ENCODE results near the gene SOBP.

DNA sequence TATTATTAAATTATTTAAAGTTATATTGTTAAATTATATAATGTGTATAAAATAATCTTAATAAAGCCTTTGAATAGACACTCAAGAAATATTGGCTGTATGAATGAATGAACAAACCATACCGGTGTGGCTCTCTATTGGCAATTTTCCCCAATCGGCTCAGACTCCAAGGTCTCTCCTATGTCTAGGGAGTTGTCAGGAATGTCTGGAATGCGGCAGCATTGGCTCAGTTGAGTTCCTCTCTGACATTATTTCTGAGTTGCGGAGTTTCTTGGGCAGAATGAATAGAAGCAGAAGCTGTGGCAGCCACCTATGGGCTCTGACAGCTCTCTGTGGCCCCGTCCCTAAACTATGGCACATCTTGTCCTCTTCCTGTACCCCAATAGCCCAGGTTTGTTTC lies 111.0 kb downstream of the SOBP start:
- no peak for TF ChIP-seq POLR2AphosphoS5 (IDR thresholded peaks at IDR 0.05; ENCODE audit: low read depth)
- no peak for TF ChIP-seq CTCF (conservative IDR thresholded peaks at IDR 0.05; ENCODE audit: low read depth in 2 of 2)
- TF ChIP-seq, protein P1, sequence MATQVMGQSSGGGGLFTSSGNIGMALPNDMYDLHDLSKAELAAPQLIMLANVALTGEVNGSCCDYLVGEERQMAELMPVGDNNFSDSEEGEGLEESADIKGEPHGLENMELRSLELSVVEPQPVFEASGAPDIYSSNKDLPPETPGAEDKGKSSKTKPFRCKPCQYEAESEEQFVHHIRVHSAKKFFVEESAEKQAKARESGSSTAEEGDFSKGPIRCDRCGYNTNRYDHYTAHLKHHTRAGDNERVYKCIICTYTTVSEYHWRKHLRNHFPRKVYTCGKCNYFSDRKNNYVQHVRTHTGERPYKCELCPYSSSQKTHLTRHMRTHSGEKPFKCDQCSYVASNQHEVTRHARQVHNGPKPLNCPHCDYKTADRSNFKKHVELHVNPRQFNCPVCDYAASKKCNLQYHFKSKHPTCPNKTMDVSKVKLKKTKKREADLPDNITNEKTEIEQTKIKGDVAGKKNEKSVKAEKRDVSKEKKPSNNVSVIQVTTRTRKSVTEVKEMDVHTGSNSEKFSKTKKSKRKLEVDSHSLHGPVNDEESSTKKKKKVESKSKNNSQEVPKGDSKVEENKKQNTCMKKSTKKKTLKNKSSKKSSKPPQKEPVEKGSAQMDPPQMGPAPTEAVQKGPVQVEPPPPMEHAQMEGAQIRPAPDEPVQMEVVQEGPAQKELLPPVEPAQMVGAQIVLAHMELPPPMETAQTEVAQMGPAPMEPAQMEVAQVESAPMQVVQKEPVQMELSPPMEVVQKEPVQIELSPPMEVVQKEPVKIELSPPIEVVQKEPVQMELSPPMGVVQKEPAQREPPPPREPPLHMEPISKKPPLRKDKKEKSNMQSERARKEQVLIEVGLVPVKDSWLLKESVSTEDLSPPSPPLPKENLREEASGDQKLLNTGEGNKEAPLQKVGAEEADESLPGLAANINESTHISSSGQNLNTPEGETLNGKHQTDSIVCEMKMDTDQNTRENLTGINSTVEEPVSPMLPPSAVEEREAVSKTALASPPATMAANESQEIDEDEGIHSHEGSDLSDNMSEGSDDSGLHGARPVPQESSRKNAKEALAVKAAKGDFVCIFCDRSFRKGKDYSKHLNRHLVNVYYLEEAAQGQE (IDR thresholded peaks at IDR 0.05; ENCODE audit: unreplicated experiment): no peak
- TF ChIP-seq JUNB (IDR thresholded peaks at IDR 0.05; ENCODE audit: unreplicated experiment): no peak
- TF ChIP-seq, protein P2, sequence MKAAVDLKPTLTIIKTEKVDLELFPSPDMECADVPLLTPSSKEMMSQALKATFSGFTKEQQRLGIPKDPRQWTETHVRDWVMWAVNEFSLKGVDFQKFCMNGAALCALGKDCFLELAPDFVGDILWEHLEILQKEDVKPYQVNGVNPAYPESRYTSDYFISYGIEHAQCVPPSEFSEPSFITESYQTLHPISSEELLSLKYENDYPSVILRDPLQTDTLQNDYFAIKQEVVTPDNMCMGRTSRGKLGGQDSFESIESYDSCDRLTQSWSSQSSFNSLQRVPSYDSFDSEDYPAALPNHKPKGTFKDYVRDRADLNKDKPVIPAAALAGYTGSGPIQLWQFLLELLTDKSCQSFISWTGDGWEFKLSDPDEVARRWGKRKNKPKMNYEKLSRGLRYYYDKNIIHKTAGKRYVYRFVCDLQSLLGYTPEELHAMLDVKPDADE (IDR thresholded peaks at IDR 0.05): no peak
- no peak for TF ChIP-seq EZH2 (IDR thresholded peaks at IDR 0.05; ENCODE audit: low read depth, unreplicated experiment)
- TF ChIP-seq EZH2phosphoT487 (IDR thresholded peaks at IDR 0.05; ENCODE audit: unreplicated experiment): no peak
- TF ChIP-seq NANOG (IDR thresholded peaks at IDR 0.05; ENCODE audit: borderline replicate concordance): no peak
- TF ChIP-seq ZNF462 (CRISPR knock-in tag; IDR thresholded peaks at IDR 0.05): no peak
- no peak for TF ChIP-seq CREB1 (CRISPR knock-in tag; IDR thresholded peaks at IDR 0.05; ENCODE audit: low read depth)
- no peak for TF ChIP-seq ZNF114 (CRISPR knock-in tag; IDR thresholded peaks at IDR 0.05)
